GM12801 (cell line): ENCODE measurements around the gene SAA1.

Experiments
- CTCF ChIP-seq: IDR thresholded peaks from one replicate; pipeline ENCODE4 v1.5.1; 2011; ENCODE audit warnings: control low read depth; ENCODE audit not compliant: insufficient read length; ENCODE audit errors: extremely low read depth

Gene SAA1

GRCh38 chr11:18265949-18266348 is at the start of gene SAA1:
TSS of gene SAA1 (plus strand) at chr11:18266264. CDS start at chr11:18266888, 624 bp downstream.
- no peak for TF ChIP-seq CTCF

DNA sequence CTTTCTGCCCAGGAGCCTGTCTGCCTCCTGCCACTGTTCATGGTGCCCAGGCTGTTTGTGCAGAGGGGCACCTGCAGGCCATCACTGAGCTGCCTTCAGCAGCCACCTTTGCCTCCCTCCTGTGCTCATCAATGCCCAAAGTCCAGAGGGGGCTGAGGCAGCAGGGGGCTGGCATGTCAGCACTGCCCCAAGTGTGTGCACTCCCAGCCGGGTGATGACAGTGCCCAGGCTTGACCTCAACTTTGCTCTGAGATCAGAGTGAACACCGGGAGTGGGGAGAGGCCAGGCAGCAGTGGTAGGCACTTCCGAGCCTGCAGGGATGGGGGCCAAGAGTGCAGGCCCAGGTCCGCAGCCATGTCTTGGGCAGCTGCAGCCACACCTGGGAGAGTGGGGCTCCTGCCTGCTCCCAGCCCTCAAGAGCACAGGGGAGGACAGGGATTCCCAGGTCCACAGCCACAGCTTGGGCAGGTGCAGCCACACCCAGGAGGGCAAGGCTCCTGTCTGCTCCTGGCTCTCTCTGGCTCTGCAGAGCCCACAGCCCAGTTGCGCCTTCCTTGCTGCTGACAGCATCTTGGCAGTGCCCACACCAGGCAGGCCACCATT is 44.7 kb upstream of the SAA1 start:
- no peak for TF ChIP-seq CTCF

DNA sequence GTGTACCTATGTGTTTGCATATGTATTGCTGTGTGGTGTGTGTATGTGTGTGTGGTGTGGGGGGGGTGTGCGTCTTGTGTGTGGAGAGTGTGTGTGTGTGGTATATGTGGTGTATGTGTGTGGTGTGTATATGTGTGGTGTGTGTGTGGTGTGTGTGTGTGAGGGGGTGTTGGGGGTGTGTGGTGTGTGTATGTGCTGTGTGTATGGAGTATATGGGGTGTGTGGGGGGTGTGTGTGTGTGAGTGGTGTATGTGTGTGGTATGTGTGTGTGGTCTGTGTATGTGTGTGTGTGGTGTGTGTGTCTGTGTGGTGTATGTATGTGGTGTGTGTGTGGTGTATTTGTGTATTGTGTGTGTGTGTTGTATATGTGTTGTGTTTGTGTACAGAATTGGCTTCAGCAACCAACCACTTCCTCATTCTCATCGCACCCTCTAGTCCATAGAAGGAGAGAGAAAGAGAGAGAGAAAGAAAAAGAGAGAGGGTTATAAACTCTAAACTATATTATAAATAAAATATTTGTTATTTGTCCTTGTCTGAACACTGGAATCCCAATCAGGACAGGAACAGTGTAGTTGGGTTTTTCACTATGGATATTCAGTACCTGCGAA is 43.1 kb upstream of the SAA1 start:
- no peak for TF ChIP-seq CTCF

- no peak for TF ChIP-seq CTCF
These were observed 42.3 kb upstream of the SAA1 start for GRCh38 chr11:18223591-18224387.

- no peak for TF ChIP-seq CTCF
These were observed 40.2 kb upstream of the SAA1 start for GRCh38 chr11:18225913-18226312.

DNA sequence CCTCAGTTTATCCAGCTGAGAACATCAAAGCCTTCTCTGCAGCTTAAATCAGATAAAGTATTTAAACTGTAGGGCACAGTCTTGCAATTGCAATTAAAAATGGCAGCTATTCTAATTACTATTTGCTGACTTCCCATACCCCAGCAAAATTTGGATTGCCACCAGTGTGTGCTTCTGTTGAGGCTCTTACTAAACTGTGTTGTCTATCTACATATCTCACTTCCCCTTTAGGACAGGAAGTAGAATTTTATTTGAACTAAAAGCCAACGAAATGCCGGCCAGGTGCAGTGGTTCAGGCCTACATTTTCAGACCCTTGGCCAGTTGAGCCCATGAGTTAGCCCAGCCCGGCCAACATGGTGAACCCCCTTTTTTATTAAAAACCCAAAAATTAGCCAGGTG is 36.6 kb upstream of the SAA1 start:
- TF ChIP-seq CTCF, result no peak

DNA sequence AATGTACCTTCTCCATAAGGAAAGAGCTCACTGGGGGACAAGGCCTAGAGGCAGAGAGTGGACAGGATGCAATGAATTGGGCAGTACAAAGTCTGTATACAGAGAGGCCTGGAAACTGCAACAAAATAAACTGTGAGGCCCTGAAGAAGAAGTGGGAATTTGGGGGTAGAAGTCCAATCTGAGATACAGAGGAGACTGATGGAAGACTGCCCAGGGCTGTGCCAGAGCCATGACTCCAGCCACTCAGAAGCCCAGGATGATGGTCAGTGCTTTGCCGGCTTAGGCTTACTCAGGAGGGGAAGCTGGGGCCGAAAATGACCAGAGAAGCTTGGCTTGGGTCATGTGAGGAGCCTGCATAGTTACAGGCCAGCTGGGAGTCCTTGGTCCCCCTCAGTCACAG is 35.2 kb upstream of the SAA1 start:
- TF ChIP-seq CTCF, result no peak
